OCI-LY1 (cell line): ENCODE results near the gene KRT23.

Experiments
- CTCF ChIP-seq: fragments of 200-600 bp; sonication (generic), shearing (Covaris generic); IDR thresholded peaks from 2 replicates; pipeline ENCODE4 v1.5.1; 2017; ENCODE audit warnings: mild to moderate bottlenecking, antibody characterized with exemption, low read length, moderate library complexity, mixed read lengths
- EZH2 ChIP-seq: fragments of 200-600 bp; sonication (generic), shearing (Covaris generic); IDR thresholded peaks from 2 replicates; pipeline ENCODE4 v1.8.0; 2017; ENCODE audit warnings: borderline replicate concordance, mixed run types, mild to moderate bottlenecking, antibody characterized with exemption, low read length, moderate library complexity, mixed read lengths

- no peak for TF ChIP-seq CTCF
- TF ChIP-seq EZH2, result no peak
Measured at GRCh38 chr17:40974366-40974765, 36.9 kb upstream of the KRT23 start.
